GM19455 (cell line): ENCODE results near the gene ALDH1A2.
"Not testable (repeated sequence)": the region's sequence is repeated elsewhere in the genome, so short reads cannot be mapped to it uniquely, and the experiment has no call there.

ENCODE experiments used
- ATAC-seq: cut with Tn5 transposase; IDR thresholded peaks from one replicate; pipeline ENCODE4 v1.9.1; 2021; ENCODE audit not compliant: unreplicated experiment

Gene ALDH1A2

GRCh38 chr15:58002338-58003126 is 63.0 kb downstream of the ALDH1A2 start:
- no peak for ATAC-seq

DNA sequence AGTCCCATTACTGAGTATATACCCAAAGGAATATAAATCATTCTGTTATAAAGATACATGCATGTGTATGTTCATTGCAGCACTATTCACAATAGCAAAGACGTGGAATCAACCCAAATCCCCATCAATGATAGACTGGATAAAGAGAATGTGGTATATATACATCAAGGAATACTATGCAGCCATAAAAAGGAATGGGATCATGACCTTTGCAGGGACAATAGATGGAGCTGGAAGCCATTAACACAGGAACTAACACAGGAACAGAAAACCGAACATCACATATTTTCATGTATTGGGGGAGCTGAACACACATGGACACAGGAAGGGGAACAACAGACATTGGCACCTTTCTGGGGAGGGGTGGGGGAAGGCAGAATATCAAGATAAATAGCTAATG is 65.8 kb downstream of the ALDH1A2 start:
- not testable (repeated sequence) for ATAC-seq

- no peak for ATAC-seq
These were observed 69.0 kb downstream of the ALDH1A2 start for GRCh38 chr15:57996561-57996960.

- no peak for ATAC-seq
These were observed 71.1 kb downstream of the ALDH1A2 start for GRCh38 chr15:57994221-57995049.

GRCh38 chr15:57993409-57994145 is 71.9 kb downstream of the ALDH1A2 start:
- ATAC-seq = no peak

- no peak for ATAC-seq
These were observed 72.7 kb downstream of the ALDH1A2 start for GRCh38 chr15:57992761-57993355.

GRCh38 chr15:57973534-57973933 is 92.0 kb downstream of the ALDH1A2 start:
- ATAC-seq = no peak

GRCh38 chr15:57972864-57973263 is 92.6 kb downstream of the ALDH1A2 start:
- ATAC-seq = no peak

GRCh38 chr15:57969996-57970395 is 95.5 kb downstream of the ALDH1A2 start:
- ATAC-seq = no peak

- ATAC-seq = no peak
These were observed 96.2 kb downstream of the ALDH1A2 start for GRCh38 chr15:57969355-57969754.

GRCh38 chr15:57962887-57963286 is 102.6 kb downstream of the ALDH1A2 start:
- ATAC-seq = no peak

GRCh38 chr15:57961919-57962318 is 103.6 kb downstream of the ALDH1A2 start:
- ATAC-seq = no peak

DNA sequence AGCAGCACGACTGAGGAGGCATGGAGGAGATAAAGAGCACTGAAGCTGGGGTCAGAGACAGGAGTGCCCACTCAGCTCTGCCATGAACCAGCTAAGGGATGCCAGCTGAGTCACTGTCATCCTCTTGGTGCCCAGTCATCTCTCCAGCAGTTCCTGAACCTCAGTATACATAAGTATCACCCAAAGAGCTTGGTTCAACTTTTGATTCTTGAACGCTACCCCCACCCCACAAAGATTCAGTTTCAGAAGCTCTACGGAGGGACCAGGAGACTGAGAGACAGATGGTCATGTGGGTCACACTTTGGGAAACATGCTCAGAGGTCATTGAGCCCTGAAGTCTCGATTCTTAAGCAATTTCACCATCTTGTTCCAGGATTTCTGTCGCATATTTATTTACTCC is 108.4 kb downstream of the ALDH1A2 start:
- no peak for ATAC-seq

- ATAC-seq = no peak
These were observed 111.6 kb downstream of the ALDH1A2 start for GRCh38 chr15:57953874-57954273.

DNA sequence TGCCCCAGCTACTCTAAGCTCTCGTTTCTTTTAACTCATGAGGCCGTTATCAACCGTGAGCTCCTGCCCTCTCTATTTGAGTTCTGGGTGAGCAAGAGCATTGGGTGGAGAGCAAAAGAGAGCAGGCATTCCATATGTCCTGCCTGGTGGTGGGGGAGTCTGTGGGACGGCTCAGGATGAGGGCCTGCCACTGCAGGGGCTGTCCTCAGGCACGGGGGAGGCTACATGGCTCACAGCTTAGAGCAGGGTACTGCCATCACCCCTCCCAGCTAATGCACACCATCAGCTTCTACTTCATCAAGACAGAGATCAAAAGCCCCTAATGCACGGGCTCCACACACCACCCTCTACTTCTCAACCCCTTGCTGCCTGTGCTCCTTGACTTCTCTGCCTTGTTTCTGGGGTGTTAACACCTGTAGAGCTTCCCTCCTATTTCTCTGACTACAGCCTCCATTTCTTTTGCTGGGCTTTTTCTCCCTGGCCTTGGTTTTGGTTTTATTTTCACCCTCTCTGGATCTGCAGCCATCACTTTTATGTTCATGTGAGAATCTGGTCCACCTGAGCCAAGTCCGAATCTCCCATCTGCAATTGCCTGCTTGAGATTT is 114.1 kb downstream of the ALDH1A2 start:
- no peak for ATAC-seq

DNA sequence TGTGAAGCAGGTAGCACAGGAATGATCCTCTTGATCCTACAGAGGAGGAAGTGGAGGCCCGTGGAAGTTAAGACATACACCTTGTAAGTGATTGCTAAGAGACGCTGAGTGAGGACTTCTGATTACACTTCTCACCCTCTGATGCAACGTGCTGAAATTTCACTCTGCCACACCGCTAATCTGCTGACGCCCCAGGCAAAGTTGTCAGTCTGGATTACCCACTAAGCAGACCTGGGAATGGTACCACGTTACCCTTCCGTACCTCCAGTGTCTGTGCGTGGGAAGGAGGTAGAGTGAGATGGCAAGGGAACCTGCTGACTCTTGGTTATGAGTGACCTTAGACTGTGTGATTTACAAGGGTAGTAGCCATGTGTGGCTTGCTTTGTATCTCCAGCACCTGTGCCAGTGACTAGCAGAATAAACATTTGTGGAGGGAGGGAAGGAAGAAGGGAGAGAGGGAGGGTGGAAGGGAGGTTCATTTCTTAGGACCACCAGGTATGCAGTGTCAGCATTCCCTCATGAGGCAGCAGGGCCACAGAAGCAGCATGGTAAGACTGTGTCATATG is 115.0 kb downstream of the ALDH1A2 start:
- no peak for ATAC-seq

DNA sequence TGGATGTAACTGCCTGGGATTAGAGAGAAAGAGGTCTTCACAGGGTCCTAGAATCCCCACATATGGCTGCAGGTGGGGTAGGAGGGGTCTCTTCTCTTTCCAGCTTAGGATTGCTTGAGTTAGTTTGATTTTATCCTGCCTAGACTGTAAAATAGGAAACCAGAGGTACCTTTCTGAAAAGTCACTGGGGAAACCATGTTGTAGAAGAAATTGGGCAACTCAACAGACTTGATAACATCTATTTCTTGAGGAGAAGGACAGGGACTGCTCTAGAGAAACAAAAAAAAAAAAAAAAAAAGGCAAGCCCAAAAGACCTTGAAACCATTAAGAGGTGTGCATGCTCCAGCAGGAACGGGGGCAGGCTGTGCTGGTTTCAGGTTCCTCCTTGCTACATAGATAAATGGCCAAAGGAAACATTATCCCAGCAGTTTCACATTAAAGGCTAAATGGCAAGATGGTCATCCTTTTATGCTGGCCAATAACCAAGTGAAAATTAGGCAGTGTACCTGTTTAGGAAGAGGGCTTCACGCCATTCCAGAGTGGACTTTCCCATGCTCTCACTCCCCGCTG is 116.1 kb downstream of the ALDH1A2 start:
- no peak for ATAC-seq

GRCh38 chr15:57948351-57949289 is 116.9 kb downstream of the ALDH1A2 start:
- no peak for ATAC-seq

DNA sequence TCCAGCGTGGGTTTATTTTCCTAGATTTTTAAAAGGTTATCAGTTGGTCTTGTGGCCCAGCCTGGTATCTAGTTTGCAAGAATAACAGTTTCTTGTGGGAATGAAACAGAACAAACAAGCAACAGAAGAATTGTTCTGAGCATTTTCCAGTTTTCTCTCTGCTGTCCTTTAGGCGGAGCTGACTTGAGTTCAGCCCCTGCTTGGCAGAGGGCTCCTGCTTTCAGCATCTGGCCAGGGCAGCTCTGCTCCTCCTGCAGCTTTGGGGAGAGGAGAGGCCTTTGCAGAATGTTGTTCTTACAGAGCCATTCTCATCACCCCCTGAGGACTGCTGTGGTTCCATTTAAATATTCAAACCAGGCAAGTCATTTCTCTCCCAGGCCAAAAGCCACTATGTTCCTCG is 117.7 kb downstream of the ALDH1A2 start:
- no peak for ATAC-seq
